H9 (cell line): ENCODE data around the gene RPP38. TPM values are rescaled to one million over a fixed set of nuclear protein-coding genes. Genes with fewer than 3 reads are reported as not detected.

ENCODE experiments used
- DNase-seq: peaks from one replicate; pipeline ENCODE4 v3.0.0-alpha.2; 2017
- H2AFZ ChIP-seq: one replicate; pipeline ENCODE4 v1.6.1; 2013; ENCODE audit warnings: mild to moderate bottlenecking, low read length, control low read depth, moderate library complexity
- H2AK5ac ChIP-seq: 2 replicates; pipeline ENCODE4 v1.6.1; 2013; ENCODE audit warnings: low read length, control low read depth, mixed read lengths; ENCODE audit not compliant: insufficient read length
- H2BK120ac ChIP-seq: one replicate; pipeline ENCODE4 v1.6.1; 2013; ENCODE audit warnings: low read depth, mild to moderate bottlenecking, low read length, control low read depth, inconsistent platforms; ENCODE audit not compliant: poor library complexity, severe bottlenecking
- H2BK12ac ChIP-seq: 2 replicates; pipeline ENCODE4 v1.6.1; 2013; ENCODE audit warnings: low read length, control low read depth, mixed read lengths, low read depth; ENCODE audit not compliant: insufficient read length
- H2BK15ac ChIP-seq: 2 replicates; pipeline ENCODE4 v1.6.1; 2013; ENCODE audit warnings: low read depth, low read length, control low read depth
- H2BK20ac ChIP-seq: one replicate; pipeline ENCODE4 v1.6.1; 2013; ENCODE audit warnings: low read depth, mild to moderate bottlenecking, low read length, control low read depth, inconsistent platforms; ENCODE audit not compliant: poor library complexity, severe bottlenecking
- H2BK5ac ChIP-seq: 2 replicates; pipeline ENCODE4 v1.6.1; 2013; ENCODE audit warnings: low read length, control low read depth, mixed read lengths; ENCODE audit not compliant: insufficient read length
- H3K14ac ChIP-seq: 2 replicates; pipeline ENCODE4 v1.6.1; 2013; ENCODE audit warnings: low read length, control low read depth; ENCODE audit not compliant: insufficient read depth
- H3K18ac ChIP-seq: 2 replicates; pipeline ENCODE4 v1.6.1; 2013; ENCODE audit warnings: low read depth, mild to moderate bottlenecking, mixed read lengths, low read length, control low read depth; ENCODE audit not compliant: insufficient read length
- H3K23ac ChIP-seq: 2 replicates; pipeline ENCODE4 v1.6.1; 2013; ENCODE audit warnings: low read length, control low read depth, mixed read lengths, low read depth; ENCODE audit not compliant: insufficient read length
- H3K23me2 ChIP-seq: 2 replicates; pipeline ENCODE4 v1.6.1; 2013; ENCODE audit warnings: low read depth, mild to moderate bottlenecking, mixed read lengths, low read length, control low read depth; ENCODE audit not compliant: insufficient read length, poor library complexity, severe bottlenecking
- H3K27ac ChIP-seq: 2 replicates; pipeline ENCODE4 v1.5.1; 2013; ENCODE audit warnings: low read length, control low read depth, mixed read lengths, low read depth; ENCODE audit not compliant: insufficient read length
- H3K27me3 ChIP-seq: 2 replicates; pipeline ENCODE4 v1.6.1; 2013; ENCODE audit warnings: low read length, control low read depth, inconsistent platforms; ENCODE audit not compliant: insufficient read depth
- H3K4ac ChIP-seq: 2 replicates; pipeline ENCODE4 v1.6.1; 2013; ENCODE audit warnings: low read depth, mild to moderate bottlenecking, control low read depth, inconsistent platforms, low read length, moderate library complexity
- H3K4me1 ChIP-seq: 2 replicates; pipeline ENCODE4 v1.6.1; 2013; ENCODE audit warnings: low read length, control low read depth, inconsistent platforms; ENCODE audit not compliant: insufficient read depth
- H3K4me2 ChIP-seq: 2 replicates; pipeline ENCODE4 v1.6.1; 2013; ENCODE audit warnings: low read length, control low read depth, mixed read lengths; ENCODE audit not compliant: insufficient read length, insufficient read depth
- H3K56ac ChIP-seq: 2 replicates; pipeline ENCODE4 v1.6.1; 2013; ENCODE audit warnings: low read depth, mild to moderate bottlenecking, mixed read lengths, low read length, control low read depth; ENCODE audit not compliant: insufficient read length
- H3K79me1 ChIP-seq: 2 replicates; pipeline ENCODE4 v1.6.1; 2013; ENCODE audit warnings: low read depth, mild to moderate bottlenecking, moderate library complexity, low read length, control low read depth, inconsistent platforms; ENCODE audit not compliant: insufficient read depth, poor library complexity, severe bottlenecking
- H3K79me2 ChIP-seq: 2 replicates; pipeline ENCODE4 v1.6.1; 2013; ENCODE audit warnings: low read length, control low read depth, inconsistent platforms; ENCODE audit not compliant: insufficient read depth
- H3K9ac ChIP-seq: 2 replicates; pipeline ENCODE4 v1.6.1; 2013; ENCODE audit warnings: low read length, control low read depth, mixed read lengths; ENCODE audit not compliant: insufficient read length; ENCODE audit errors: extremely low read depth
- H3K9me3 ChIP-seq: one replicate; pipeline ENCODE4 v1.6.1; 2013; ENCODE audit warnings: low read depth, low read length, inconsistent platforms; ENCODE audit not compliant: control insufficient read depth
- H3T11ph ChIP-seq: one replicate; pipeline ENCODE4 v1.6.1; 2013; ENCODE audit warnings: mild to moderate bottlenecking, low read length, control low read depth, inconsistent platforms
- H4K20me1 ChIP-seq: one replicate; pipeline ENCODE4 v1.6.1; 2013; ENCODE audit not compliant: control insufficient read depth, insufficient read length, insufficient read depth
- H4K5ac ChIP-seq: 2 replicates; pipeline ENCODE4 v1.6.1; 2013; ENCODE audit warnings: low read depth, mild to moderate bottlenecking, mixed read lengths, low read length, control low read depth; ENCODE audit not compliant: insufficient read length
- H4K8ac ChIP-seq: replicated peaks from 2 replicates; pipeline ENCODE4 v1.6.1; 2013; ENCODE audit warnings: low read length, control low read depth, mixed read lengths, low read depth; ENCODE audit not compliant: insufficient read length
- H4K91ac ChIP-seq: 2 replicates; pipeline ENCODE4 v1.6.1; 2013; ENCODE audit warnings: low read depth, mild to moderate bottlenecking, moderate library complexity, mixed read lengths, low read length, control low read depth; ENCODE audit not compliant: insufficient read length
- H3K27ac Mint-ChIP-seq, 3 experiments: 2 replicates in 2 of 3; 3 replicates in 1 of 3; pipeline ENCODE4 v1.8.0; 2020 to 2021; ENCODE audit warnings: mixed read lengths in 3 of 3, mild to moderate bottlenecking in 1 of 3, moderate library complexity in 1 of 3
- H3K27me3 Mint-ChIP-seq: 2 replicates; pipeline ENCODE4 v1.8.0; 2021; ENCODE audit warnings: low read depth, mild to moderate bottlenecking, moderate library complexity, mixed read lengths
- H3K36me3 Mint-ChIP-seq, 3 experiments: 2 replicates in 2 of 3; 3 replicates in 1 of 3; pipeline ENCODE4 v1.8.0; 2020 to 2021; ENCODE audit warnings: low read depth in 3 of 3, mixed read lengths in 3 of 3; ENCODE audit not compliant: insufficient read depth in 1 of 3
- H3K4me1 Mint-ChIP-seq, 2 experiments: 2 replicates each; pipeline ENCODE4 v1.8.0; 2020; ENCODE audit warnings: mixed read lengths in 2 of 2
- H3K4me3 Mint-ChIP-seq, 2 experiments: 2 replicates in 1 of 2; 3 replicates in 1 of 2; pipeline ENCODE4 v1.8.0; 2020 to 2021; ENCODE audit warnings: mild to moderate bottlenecking in 2 of 2, mixed read lengths in 2 of 2, moderate library complexity in 1 of 2
- H3K9me3 Mint-ChIP-seq, 2 experiments: 2 replicates in 1 of 2; 3 replicates in 1 of 2; pipeline ENCODE4 v1.8.0; 2020; ENCODE audit warnings: mild to moderate bottlenecking in 2 of 2, mixed read lengths in 2 of 2, moderate library complexity in 1 of 2
- CTCF ChIP-seq: fragments of 200-600 bp; sonication (generic); conservative IDR thresholded peaks from 3 replicates; pipeline ENCODE4 v1.8.0; 2021; ENCODE audit warnings: antibody characterized with exemption, mild to moderate bottlenecking
- WGBS: extraction: QIAGEN DNeasy Blood & Tissue Kit; methylation state at CpG from one replicate; pipeline ENCODE4 v1.1.7; 2013; ENCODE audit warnings: missing lambda C conversion rate, low lambda C conversion rate, mixed read lengths; ENCODE audit not compliant: insufficient read length; ENCODE audit errors: extremely low coverage; 5-methylcytosine and 5-hydroxymethylcytosine counted together
- total RNA-seq: library from RNA; stranded (reverse); gene quantifications from 2 replicates; pipeline ENCODE4 v1.2.1, GENCODE V29; 2021

RPP38 gene
- total RNA-seq, 1 experiment from 2014 or later, result 26.6 TPM

GRCh38 chr10:15123749-15124184, 26.6 kb downstream of the RPP38 start:
- H2AFZ ChIP-seq, result no peak overlapping the region
- Mint-ChIP-seq H3K27me3 (no peaks in the 10 kb centered on the region), H3K27ac (peak overlapping the region in 2 of 3 experiments; percentile 11 to 13; a peak in 2 of 7 replicates), H3K4me3 (no peak overlapping the region), H3K9me3 (no peaks in the 10 kb centered on the region), H3K4me1 (no peaks in the 10 kb centered on the region), H3K36me3 (peaks cover 16 to 37% (median 29%) of the 10 kb centered on the region in 3 experiments)
- no peak overlapping the region for H2AK5ac ChIP-seq
- H4K20me1 ChIP-seq, result no peaks in the 10 kb centered on the region
- H2BK20ac ChIP-seq, result no peak overlapping the region
- no peaks in the 10 kb centered on the region for H3K4me1 ChIP-seq
- H3K14ac ChIP-seq, result no peak overlapping the region
- H4K5ac ChIP-seq, result no peak overlapping the region
- WGBS, result no CpG with 5 or more reads among the region's 3 CpGs
- H3K27ac ChIP-seq, result no peak overlapping the region
- no peaks in the 10 kb centered on the region for H3K27me3 ChIP-seq
- no peak overlapping the region for H2BK12ac ChIP-seq
- no peaks in the 10 kb centered on the region for H3K9me3 ChIP-seq
- H4K8ac ChIP-seq, result no peak overlapping the region
- H2BK15ac ChIP-seq, result no peak overlapping the region
- H3K18ac ChIP-seq, result no peak overlapping the region
- H3K79me2 ChIP-seq, result no peaks in the 10 kb centered on the region
- no peak overlapping the region for H3T11ph ChIP-seq
- H3K4ac ChIP-seq, result no peak overlapping the region
- no peak overlapping the region for H3K23ac ChIP-seq
- H3K9ac ChIP-seq, result no peak overlapping the region
- no peaks in the 10 kb centered on the region for H3K23me2 ChIP-seq
- no peak overlapping the region for H3K4me2 ChIP-seq
- no peaks in the 10 kb centered on the region for H3K79me1 ChIP-seq
- H2BK120ac ChIP-seq, result no peak overlapping the region
- no peak overlapping the region for H3K56ac ChIP-seq
- H4K91ac ChIP-seq, result no peak overlapping the region
- no peak for TF ChIP-seq CTCF
- no peak for DNase-seq
- H2BK5ac ChIP-seq, result no peak overlapping the region
